ENCODE measurements around the gene ADCY5.

- TF ChIP-seq EZH2 (IDR thresholded peaks at IDR 0.05; ENCODE audit: borderline replicate concordance, low read length) (no peak), CTCF (IDR thresholded peaks at IDR 0.05; ENCODE audit: low read length) (no peak)
These were observed 167.0 kb downstream of the ADCY5 start for GRCh38 chr3:123281929-123282328.

All from OCI-LY1 (cell line).